ENCODE data around the gene GPRIN2.
"Not testable (repeated sequence)": the region's sequence is repeated elsewhere in the genome, so short reads cannot be mapped to it uniquely, and the experiment has no call there.

GPRIN2 gene

DNA sequence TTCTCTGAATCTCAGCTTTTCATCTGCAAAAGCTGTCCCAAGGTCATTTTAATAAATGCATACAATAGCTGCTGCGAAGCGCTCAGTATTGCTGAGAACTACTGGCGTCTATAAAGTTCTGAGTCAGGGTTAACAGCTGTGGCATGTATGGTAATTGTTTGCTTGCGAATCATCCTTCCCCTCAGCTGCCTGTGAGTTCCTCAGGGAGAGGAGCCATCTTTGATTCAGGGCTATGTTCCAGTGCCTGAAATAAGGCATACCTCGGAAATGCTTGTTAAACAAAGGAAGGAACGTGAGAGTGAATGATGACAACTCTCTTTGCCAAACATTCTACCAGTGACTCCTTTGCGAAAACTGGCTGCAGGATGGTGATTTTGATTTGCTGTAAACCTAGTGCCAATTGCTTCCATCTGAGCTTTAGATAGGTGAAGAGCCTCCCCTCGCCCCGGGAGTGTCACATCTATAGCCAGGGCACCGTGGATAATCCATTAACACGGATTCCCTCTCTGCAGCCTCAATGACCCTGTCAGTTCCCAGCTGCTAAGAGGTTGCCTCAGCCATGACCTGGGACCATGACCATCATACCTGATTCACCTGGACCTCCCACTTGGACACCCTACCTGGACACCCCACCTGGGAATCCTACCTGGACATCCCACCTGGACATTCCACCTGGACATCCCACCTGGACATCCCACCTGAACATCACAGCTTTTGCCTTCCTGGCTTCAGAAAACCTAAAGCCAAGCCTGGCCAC lies 39.6 kb downstream of the GPRIN2 start:
- DNase-seq: no peak

GRCh38 chr10:46515793-46516192 lies 40.7 kb downstream of the GPRIN2 start:
- no peak for DNase-seq

- DNase-seq: no peak
Observed at GRCh38 chr10:46515366-46515765, 41.1 kb downstream of the GPRIN2 start.

- no peak for DNase-seq
Observed at GRCh38 chr10:46514899-46515298, 41.6 kb downstream of the GPRIN2 start.

- DNase-seq: no peak
Observed at GRCh38 chr10:46514431-46514861, 42.0 kb downstream of the GPRIN2 start.

GRCh38 chr10:46513333-46513732 lies 43.1 kb downstream of the GPRIN2 start:
- DNase-seq: not testable (repeated sequence)

- not testable (repeated sequence) for DNase-seq
Observed at GRCh38 chr10:46512725-46513124, 43.7 kb downstream of the GPRIN2 start.

DNA sequence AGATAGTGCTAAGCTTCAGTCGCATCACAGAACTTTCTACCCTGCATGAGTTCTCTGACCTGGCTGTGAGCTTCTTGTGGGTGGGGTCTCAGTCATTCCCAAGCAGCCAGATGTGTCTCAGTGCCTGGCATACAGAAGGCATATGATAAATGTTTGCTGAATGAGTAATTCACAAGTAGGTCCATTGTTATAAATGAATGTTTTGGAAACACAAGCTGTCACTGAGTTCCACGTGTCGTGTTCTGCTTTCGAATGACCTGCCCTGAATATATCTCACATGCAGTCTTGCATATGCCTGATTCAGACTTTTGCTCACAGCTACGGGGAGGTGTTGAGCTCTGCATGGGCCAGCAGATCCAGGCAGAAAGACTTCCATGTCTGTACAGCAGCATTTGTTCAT lies 44.5 kb downstream of the GPRIN2 start:
- DNase-seq: not testable (repeated sequence)

Data from NCI-H187 (cell line).